Fibroblast of upper back skin (primary cell): ENCODE results near the gene KIR2DL3.
"Not testable (repeated sequence)": the region's sequence is repeated elsewhere in the genome, so short reads cannot be mapped to it uniquely, and the experiment has no call there.

Experiments
- DNase-seq: peaks from one replicate; pipeline ENCODE4 v3.0.0-alpha.2; 2013

The KIR2DL3 gene

DNA sequence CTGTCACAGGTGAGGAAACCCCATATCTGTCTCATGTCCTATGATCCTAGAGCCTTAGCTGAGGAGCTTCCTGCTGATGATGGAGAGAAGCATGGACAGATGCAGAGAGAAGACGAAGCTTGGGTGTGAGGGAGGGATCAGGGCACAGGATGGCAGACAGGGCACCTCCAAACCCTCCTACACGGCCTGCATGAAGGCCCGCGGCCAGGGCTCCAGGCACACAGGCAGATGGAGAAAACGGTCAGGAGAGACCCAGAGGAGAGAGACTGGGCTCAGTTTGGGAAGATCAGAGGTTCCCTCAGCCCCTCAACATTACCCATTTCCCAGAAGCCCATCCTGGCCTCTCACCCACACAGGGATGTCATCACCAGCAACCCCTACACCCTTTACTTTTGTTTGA is 5.8 kb downstream of the KIR2DL3 start:
- not testable (repeated sequence) for DNase-seq

DNA sequence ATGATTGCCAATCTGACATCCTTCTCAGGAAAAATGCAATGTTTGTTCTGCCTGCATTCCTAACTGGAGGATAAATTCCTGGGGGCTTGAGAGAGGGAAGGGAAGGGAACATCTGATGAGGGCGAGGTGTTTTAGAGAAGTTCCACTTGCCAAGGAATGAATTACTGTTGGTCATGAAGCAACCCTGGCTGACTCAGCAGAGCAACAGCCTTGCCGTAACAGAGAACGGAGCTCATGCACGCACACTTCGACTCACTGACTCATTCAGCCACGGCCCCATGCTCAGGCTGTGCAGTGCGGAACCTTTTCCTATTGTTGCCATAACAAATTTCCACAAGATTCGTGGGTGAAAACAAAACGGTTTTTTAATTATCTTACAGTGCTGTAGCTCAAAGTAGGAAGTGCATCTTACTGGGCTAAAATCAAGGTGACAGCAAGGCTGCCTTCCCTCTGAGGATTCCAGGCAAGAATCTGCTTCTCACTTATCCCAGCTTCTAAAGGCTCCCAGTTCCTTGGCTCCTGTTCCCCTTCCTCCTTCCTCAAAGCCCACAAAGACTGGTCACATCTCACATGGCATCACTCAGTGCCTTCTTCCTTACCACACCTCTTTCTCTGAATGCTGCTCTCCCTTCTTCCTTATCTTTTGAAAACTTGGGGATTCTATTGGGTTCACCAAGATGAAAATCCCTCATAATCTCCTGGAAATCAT is 9.5 kb downstream of the KIR2DL3 start:
- DNase-seq = not testable (repeated sequence)

DNA sequence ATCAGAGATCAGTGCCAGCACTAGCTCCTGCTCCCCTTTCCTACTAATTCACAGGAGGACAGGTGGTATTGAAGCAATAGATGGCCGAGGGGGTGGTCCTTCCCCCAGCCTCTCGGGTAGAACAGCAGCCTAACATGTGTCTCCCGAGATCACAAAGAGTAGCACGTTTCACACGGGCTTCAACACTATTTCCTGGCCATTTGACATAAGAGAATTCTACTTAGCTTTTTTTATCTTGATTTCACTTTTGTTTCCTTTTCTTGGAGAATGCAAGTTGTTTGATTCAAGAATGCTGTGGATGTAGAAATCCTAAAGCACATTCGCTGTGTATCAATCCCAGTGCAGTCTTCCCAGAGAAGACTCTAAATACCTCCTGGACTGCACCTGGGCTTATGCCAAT is 12.0 kb downstream of the KIR2DL3 start:
- not testable (repeated sequence) for DNase-seq

DNA sequence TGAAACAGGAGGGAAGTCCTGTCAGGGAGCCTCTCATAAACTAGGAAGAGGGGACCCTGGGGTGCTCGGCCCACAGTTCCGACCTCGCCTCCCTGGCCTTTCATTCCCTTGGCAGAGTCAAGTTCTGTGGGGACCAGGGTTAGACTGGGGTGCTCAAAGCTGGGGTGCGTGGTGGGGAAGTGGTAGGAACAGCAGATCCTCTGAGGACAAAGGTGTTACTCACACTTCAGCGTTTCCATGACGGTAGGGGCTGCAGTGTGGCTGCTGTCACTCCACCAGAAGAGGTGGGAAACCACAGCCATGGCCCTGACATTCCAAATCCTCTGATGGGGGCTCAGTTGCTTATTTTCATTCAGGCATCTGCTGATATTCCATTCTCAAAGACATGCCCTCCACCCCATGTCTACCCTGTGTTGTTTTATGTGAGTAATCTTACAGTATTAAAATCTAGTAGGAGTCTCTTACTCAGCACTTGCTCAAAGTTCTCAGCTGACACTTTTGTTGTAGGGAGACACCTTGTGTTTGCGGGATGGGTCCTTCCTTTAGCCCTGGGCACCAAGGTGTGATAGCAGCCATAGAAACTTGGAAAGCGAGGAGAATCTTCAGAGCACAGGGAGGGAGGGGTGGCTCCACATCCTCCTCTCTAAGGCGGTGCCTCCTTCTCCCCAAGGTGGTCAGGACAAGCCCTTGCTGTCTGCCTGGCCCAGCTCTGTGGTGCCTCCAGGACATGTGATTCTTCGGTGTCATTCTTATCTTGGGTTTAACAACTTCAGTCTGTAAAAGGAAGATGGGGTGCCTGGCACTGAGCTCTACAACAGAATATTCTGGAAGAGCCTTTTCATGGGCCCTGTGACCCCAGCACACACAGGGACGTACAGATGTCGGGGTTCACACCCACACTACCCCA is 18.1 kb downstream of the KIR2DL3 start:
- DNase-seq = not testable (repeated sequence)

DNA sequence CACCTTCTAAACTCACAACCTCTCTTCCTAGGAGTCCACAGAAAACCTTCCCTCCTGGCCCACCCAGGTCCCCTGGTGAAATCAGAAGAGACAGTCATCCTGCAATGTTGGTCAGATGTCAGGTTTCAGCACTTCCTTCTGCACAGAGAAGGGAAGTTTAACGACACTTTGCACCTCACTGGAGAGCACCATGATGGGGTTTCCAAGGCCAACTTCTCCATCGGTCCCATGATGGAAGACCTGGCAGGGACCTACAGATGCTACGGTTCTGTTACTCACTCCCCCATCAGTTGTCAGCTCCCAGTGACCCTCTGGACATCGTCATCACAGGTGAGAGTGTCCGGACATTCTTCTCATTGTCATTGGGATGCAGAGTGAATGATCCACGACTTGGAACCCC is 20.3 kb downstream of the KIR2DL3 start:
- not testable (repeated sequence) for DNase-seq

DNA sequence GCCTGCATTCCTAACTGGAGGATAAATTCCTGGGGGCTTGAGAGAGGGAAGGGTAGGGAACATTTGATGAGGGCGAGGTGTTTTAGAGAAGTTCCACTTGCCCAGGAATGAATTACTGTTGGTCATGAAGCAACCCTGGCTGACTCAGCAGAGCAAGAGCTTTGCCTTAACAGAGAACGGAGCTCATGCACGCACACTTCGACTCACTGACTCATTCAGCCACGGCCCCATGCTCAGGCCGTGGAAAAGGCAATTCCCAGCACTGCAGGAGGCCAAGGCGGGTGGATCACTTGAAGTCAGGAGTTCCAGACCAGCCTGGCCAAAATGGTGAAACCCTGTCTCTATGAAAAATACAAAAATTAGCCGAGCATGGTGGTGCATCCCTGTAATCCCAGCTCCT is 25.9 kb downstream of the KIR2DL3 start:
- DNase-seq = not testable (repeated sequence)

DNA sequence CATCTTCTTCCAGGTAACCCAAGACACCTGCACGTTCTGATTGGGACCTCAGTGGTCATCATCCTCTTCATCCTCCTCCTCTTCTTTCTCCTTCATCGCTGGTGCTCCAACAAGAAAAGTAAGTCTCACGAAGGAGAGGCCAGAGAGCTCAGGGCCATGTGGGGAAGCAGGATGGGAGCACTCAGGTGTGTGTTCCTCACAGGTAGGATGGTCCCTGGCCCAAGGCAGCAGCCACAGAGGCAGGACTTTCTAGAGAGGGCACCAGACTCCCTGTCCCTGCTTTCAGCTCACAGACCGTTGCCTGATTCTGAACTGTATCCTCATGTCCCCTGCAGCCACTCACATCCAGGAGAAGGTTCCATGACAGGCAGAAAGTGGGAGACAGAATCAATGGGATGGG is 28.2 kb downstream of the KIR2DL3 start:
- not testable (repeated sequence) for DNase-seq

DNA sequence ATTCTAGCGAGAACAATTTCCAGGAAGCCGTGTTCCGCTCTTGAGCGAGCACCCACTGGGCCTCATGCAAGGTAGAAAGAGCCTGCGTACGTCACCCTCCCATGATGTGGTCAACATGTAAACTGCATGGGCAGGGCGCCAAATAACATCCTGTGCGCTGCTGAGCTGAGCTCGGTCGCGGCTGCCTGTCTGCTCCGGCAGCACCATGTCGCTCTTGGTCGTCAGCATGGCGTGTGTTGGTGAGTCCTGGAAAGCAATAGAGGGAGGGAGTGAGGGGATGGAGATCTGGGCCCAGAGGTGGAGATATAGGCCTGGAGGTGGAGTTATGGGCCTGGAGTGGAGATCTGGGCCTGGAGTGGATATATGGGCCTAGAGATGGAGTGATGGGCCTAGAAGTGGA is 31.3 kb downstream of the KIR2DL3 start, which contains the start of gene KIR2DL1:
TSS of gene KIR2DL1 (plus strand) at position 148 of the 400 bp plus-strand sequence. CDS start at position 206, 58 bp downstream.
- DNase-seq = not testable (repeated sequence)

DNA sequence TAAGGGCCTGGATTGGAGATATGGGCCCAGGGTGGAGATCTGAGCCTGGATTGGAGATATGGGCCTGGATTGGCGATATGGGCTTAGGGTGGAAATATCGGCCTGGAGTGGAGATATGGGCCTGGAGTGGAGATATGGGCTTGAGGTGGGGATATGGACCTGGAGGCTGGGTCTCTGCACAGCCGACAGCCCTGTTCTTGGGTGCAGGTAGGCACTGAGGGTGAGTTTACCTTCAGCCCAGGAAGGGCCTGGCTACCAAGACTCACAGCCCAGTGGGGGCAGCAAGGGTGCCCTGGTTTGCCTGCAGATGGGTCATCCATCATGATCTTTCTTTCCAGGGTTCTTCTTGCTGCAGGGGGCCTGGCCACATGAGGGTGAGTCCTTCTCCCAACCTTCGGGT is 32.2 kb downstream of the KIR2DL3 start:
- not testable (repeated sequence) for DNase-seq

DNA sequence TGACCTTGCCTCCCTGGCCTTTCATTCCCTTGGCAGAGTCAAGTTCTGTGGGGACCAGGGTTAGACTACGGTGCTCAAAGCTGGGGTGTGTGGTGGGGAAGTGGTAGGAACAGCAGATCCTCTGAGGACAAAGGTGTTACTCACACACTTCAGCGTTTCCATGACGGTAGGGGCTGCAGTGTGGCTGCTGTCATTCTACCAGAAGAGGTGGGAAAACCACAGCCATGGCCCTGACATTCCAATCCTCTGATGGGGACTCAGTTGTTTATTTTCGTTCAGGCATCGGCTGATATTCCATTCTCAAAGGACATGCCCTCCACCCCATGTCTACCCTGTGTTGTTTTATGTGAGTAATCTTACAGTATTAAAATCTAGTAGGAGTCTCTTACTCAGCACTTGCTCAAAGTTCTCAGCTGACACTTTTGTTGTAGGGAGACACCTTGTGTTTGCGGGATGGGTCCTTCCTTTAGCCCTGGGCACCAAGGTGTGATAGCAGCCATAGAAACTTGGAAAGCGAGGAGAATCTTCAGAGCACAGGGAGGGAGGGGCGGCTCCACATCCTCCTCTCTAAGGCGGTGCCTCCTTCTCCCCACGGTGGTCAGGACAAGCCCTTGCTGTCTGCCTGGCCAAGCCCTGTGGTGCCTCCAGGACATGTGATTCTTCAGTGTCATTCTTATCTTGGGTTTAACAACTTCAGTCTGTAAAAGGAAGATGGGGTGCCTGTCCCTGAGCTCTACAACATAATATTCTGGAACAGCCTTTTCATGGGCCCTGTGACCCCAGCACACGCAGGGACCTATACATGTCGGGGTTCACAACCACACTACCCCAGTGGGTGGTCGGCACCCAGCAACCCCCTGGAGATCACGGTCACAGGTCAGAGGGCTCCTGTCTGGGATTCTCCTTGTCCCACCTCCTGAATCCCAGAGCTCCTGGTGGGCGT is 33.0 kb downstream of the KIR2DL3 start:
- DNase-seq = not testable (repeated sequence)

DNA sequence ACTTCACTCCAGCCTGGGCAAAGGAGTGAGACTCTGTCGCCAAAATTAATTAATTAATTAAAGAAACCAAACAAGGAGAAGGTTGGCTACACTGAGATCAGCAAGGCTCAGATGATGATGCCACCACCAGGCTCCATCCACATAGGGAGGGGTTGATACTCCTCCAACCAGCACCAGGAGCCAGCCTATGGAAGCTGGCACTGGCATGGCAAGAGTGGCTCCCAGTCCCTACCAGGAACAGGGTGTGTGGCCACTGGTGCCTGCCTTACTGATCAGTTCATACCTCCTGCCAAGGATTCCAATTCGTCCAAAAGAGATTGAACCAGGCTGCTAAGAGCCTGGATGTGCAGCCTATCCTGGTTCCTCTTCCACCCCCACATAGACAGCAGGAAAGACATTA is 34.4 kb downstream of the KIR2DL3 start:
- DNase-seq = not testable (repeated sequence)

DNA sequence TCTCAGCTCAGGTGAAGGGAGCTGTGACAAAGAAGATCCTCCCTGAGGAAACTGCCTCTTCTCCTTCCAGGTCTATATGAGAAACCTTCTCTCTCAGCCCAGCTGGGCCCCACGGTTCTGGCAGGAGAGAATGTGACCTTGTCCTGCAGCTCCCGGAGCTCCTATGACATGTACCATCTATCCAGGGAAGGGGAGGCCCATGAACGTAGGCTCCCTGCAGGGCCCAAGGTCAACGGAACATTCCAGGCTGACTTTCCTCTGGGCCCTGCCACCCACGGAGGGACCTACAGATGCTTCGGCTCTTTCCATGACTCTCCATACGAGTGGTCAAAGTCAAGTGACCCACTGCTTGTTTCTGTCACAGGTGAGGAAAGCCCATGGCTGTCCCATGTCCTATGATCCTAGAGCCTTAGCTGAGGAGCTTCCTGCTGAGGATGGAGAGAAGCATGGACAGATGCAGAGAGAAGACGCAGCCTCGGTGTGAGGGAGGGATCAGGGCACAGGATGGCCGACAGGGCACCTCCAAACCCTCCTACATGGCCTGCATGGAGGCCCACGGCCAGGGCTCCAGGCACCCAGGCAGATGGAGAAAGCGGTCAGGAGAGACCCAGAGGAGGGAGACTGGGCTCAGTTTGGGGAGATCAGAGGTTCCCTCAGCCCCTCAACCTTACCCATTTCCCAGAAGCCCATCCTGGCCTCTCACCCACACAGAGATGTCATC is 36.9 kb downstream of the KIR2DL3 start:
- DNase-seq = not testable (repeated sequence)

DNA sequence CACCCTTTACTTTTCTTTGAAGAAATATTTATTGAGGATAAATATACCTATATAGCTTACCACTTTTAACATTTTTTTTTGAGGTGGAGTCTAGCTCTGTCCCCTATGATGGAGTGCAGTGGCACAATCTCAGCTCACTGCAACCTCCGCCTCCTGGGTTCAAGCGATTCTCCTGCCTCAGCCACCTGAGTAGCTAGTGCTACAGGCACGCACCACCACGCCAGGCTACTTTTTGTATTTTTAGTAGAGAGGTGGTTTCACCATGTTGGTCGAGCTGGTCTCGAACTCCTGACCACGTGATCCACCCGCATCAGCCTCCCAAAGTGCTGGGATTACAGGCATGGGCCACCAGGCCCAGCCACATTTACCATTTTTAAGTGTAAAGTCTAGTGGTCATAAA is 37.5 kb downstream of the KIR2DL3 start:
- DNase-seq = not testable (repeated sequence)

DNA sequence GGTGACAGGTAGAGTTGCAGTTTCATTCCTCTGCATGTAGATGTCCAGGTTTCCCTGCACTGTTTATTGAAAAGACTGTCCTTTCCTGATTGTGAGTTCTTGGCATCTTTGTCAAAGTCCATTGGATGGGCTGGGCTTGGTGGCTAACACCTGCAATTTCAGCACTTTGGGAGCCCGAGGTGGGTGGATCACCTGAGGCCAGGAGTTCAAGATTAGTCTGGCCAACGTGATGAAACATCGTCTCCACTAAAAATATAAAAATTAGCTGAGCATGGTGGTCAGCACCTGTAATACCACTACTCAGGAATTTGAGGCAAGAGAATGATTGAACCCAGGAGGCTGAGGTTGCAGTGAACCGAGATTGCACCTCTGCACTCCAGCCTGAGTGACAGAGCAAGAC is 39.5 kb downstream of the KIR2DL3 start:
- DNase-seq = not testable (repeated sequence)

DNA sequence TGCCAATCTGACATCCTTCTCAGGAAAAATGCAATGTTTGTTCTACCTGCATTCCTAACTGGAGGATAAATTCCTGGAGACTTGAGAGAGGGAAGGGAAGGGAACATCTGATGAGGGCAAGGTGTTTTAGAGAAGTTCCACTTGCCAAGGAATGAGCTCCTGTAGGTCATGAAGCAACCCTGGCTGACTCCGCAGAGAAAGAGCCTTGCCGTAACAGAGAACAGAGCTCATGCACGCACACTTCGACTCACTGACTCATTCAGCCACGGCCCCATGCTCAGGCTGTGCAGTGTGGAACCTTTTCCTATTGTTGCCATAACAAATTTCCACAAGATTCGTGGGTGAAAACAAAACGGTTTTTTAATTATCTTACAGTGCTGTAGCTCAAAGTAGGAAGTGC is 40.6 kb downstream of the KIR2DL3 start:
- DNase-seq = not testable (repeated sequence)

DNA sequence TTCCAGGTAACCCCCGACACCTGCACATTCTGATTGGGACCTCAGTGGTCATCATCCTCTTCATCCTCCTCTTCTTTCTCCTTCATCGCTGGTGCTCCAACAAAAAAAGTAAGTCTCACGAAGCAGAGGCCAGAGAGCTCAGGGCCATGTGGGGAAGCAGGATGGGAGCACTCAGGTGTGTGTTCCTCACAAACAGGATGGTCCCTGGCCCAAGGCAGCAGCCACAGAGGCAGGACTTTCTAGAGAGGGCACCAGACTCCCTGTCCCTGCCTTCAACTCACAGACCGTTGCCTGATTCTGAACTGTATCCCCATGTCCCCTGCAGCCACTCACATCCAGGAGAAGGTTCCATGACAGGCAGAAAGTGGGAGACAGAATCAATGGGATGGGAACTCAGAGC is 44.6 kb downstream of the KIR2DL3 start:
- not testable (repeated sequence) for DNase-seq

DNA sequence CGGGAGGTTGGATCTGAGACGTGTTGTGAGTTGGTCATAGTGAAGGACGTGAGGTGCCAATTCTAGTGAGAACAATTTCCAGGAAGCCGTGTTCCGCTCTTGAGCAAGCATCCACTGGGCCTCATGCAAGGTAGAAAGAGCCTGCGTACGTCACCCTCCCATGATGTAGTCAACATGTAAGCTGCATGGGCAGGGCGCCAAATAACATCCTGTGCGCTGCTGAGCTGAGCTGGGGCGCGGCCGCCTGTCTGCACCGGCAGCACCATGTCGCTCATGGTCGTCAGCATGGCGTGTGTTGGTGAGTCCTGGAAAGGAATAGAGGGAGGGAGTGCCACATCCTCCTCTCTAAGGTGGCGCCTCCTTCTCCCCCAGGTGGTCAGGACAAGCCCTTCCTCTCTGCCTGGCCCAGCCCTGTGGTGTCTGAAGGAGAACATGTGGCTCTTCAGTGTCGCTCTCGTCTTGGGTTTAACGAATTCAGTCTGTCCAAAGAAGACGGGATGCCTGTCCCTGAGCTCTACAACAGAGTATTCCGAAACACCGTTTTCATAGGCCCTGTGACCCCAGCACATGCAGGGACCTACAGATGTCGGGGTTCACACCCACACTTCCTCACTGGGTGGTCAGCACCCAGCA is 47.9 kb downstream of the KIR2DL3 start:
- not testable (repeated sequence) for DNase-seq

DNA sequence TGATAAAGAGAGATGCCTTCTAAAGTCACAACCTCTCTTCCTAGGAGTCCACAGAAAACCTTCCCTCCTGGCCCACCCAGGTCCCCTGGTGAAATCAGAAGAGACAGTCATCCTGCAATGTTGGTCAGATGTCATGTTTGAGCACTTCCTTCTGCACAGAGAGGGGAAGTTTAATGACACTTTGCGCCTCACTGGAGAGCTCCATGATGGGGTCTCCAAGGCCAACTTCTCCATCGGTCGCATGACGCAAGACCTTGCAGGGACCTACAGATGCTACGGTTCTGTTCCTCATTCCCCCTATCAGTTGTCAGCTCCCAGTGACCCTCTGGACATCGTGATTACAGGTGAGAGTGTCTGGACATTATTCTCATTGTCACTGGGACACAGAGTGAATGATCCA is 49.8 kb downstream of the KIR2DL3 start:
- not testable (repeated sequence) for DNase-seq

DNA sequence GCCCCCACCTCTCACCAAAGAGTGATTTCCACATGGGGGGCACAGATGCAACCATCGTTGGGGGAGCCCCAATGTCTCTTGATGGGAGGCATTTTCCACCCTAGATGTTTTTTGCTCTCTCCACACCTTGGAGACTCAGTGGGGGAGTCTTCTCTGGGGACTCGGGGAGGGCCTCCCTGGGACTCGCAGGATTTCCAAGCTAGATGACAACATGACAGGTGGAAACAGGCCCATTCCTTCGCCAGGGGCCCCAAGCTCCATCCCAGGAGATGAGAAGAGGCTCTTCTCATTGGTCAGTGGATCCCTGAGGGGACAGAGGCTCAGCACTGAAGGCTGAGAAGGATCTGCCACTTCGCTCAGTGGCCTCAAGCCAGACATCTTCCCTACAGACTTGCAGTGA is 52.4 kb downstream of the KIR2DL3 start:
- no peak for DNase-seq

DNA sequence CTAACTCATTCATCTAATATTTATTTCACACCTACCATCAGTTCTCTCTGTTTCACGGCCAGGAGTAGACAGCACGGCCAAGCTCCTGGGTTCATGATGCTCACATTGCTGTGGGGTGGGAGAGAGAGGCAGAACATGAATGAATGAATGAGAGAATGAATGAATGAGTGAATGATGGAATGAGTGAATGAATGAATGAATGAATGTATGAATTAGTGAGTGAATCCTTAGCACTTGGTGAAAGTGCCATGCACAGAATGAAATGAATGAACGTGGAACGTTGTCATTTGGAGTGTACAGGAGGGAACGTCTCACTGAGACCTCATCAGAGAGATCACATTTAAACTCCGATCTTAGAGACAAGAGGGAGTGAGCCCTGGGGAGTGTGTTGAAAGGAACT is 53.2 kb downstream of the KIR2DL3 start:
- no peak for DNase-seq

DNA sequence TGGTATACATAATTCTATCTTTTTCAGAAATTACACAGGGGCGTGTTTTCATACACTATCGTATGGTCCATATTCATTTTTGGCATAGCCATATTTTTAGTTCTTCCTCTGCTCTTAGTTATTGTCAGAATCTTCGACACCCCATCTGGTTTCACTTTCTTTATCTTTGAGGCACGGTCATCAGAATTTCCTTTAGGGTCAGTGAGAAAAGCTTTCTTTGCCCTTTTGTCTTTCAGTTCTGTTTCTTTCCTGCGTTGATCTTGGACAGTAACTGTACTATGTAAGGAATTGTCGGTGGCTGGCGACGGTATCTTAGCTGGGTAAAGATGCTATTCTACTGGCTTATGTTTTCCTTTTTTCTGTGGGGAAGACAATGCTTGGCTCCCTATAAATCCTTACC is 54.5 kb downstream of the KIR2DL3 start:
- DNase-seq = no peak
